NCI-H526 treated with DMSO at 0.1 percent for 48 hours (cell line): ENCODE results near the gene PRKACG.
"Not testable (repeated sequence)": the region's sequence is repeated elsewhere in the genome, so short reads cannot be mapped to it uniquely, and the experiment has no call there.

Source experiments
- DNase-seq: peaks from one replicate; lab custom pipeline; 2025; lab: John Stamatoyannopoulos, UW

The PRKACG gene

GRCh38 chr9:69014013-69014412 is at the start of gene PRKACG:
Gene PRKACG, minus strand, starts transcription at chr9:69014113. Its CDS starts 21 bp downstream, at chr9:69014092.
- DNase-seq, result no peak

GRCh38 chr9:69062195-69062594 is 48.3 kb upstream of the PRKACG start:
- no peak for DNase-seq

GRCh38 chr9:69060766-69061165 is 46.9 kb upstream of the PRKACG start:
- no peak for DNase-seq

- DNase-seq, result no peak
Observed at GRCh38 chr9:69058101-69058500, 44.2 kb upstream of the PRKACG start.

GRCh38 chr9:69056191-69056815 is 42.4 kb upstream of the PRKACG start:
- DNase-seq, result peak; percentile 5

- no peak for DNase-seq
Observed at GRCh38 chr9:69054989-69055388, 41.1 kb upstream of the PRKACG start.

- DNase-seq, result not testable (repeated sequence)
Observed at GRCh38 chr9:69050936-69051335, 37.0 kb upstream of the PRKACG start.

- no peak for DNase-seq
Observed at GRCh38 chr9:69049094-69049493, 35.2 kb upstream of the PRKACG start.

- DNase-seq, result no peak
Observed at GRCh38 chr9:69047371-69047770, 33.5 kb upstream of the PRKACG start.

- DNase-seq, result no peak
Observed at GRCh38 chr9:69046723-69047122, 32.8 kb upstream of the PRKACG start.

- DNase-seq, result no peak
Observed at GRCh38 chr9:69045821-69046220, 31.9 kb upstream of the PRKACG start.

GRCh38 chr9:69044240-69045219 is 30.6 kb upstream of the PRKACG start:
- no peak for DNase-seq

- no peak for DNase-seq
Observed at GRCh38 chr9:69040646-69041045, 26.7 kb upstream of the PRKACG start.

- no peak for DNase-seq
Observed at GRCh38 chr9:69036799-69037198, 22.9 kb upstream of the PRKACG start.

GRCh38 chr9:69036309-69036708 is 22.4 kb upstream of the PRKACG start:
- DNase-seq, result no peak

GRCh38 chr9:69035438-69036308 is 21.8 kb upstream of the PRKACG start, which contains the start of gene FXN:
Gene FXN, plus strand, starts transcription at chr9:69035752. Its CDS starts 31 bp downstream, at chr9:69035783.
- peak; percentile 60 for DNase-seq

GRCh38 chr9:69034071-69034470 is 20.2 kb upstream of the PRKACG start:
- DNase-seq, result no peak

- DNase-seq, result no peak
Observed at GRCh38 chr9:69030851-69031645, 17.1 kb upstream of the PRKACG start.

GRCh38 chr9:69029535-69029934 is 15.6 kb upstream of the PRKACG start:
- DNase-seq, result no peak

GRCh38 chr9:69028754-69029153 is 14.8 kb upstream of the PRKACG start:
- DNase-seq, result no peak
